HL-60 (cell line): ENCODE measurements around the gene MYCBP.

Experiments
- CTCF ChIP-seq: IDR thresholded peaks from one replicate; pipeline ENCODE4 v1.5.1; 2011; ENCODE audit warnings: low read length, control low read depth, inconsistent platforms; ENCODE audit not compliant: insufficient read depth
- GABPA ChIP-seq: IDR thresholded peaks from 2 replicates; pipeline ENCODE4 v1.6.1; 2012; ENCODE audit warnings: low read depth
- POLR2AphosphoS5 ChIP-seq: IDR thresholded peaks from 2 replicates; pipeline ENCODE4 v1.6.1; 2012; ENCODE audit warnings: low read depth
- REST ChIP-seq: IDR thresholded peaks from 2 replicates; pipeline ENCODE4 v1.6.1; 2012; ENCODE audit warnings: low read depth; ENCODE audit not compliant: insufficient replicate concordance

GRCh38 chr1:38875811-38876210, 2.7 kb upstream of the MYCBP start:
- TF ChIP-seq POLR2AphosphoS5 = no peak
- TF ChIP-seq REST = no peak
- no peak for TF ChIP-seq CTCF
- TF ChIP-seq GABPA = no peak
